HEK293 (cell line): ENCODE results near the gene MTG1.

Experiments
- PRDM1 ChIP-seq: fragments of 450-650 bp; formaldehyde crosslinking; IDR thresholded peaks from 2 replicates; pipeline ENCODE4; 2016; ENCODE audit warnings: missing biosample characterization, missing genetic modification characterization
- ZBTB7A ChIP-seq: fragments of 450-650 bp; formaldehyde crosslinking; IDR thresholded peaks from 2 replicates; pipeline ENCODE4 v1.5.1; 2016; ENCODE audit warnings: low read depth, missing biosample characterization, missing genetic modification characterization
- ZNF335 ChIP-seq: fragments of 450-650 bp; formaldehyde crosslinking; conservative IDR thresholded peaks from 2 replicates; pipeline ENCODE4 v1.5.1; 2016; ENCODE audit warnings: missing biosample characterization, missing genetic modification characterization
- ZNF354C ChIP-seq: fragments of 450-650 bp; formaldehyde crosslinking; IDR thresholded peaks from 2 replicates; pipeline ENCODE4 v1.5.1; 2016; ENCODE audit warnings: missing biosample characterization, missing genetic modification characterization, low read depth, borderline replicate concordance
- ZNF544 ChIP-seq: fragments of 450-650 bp; formaldehyde crosslinking; IDR thresholded peaks from 2 replicates; pipeline ENCODE4 v1.5.0; 2017; ENCODE audit warnings: missing biosample characterization, missing genetic modification characterization
- TF ChIP-seq, protein P1 (sequence below): fragments of 450-650 bp; formaldehyde crosslinking; IDR thresholded peaks from 2 replicates; pipeline ENCODE4 v1.5.1; 2016; ENCODE audit warnings: missing biosample characterization, missing genetic modification characterization
- TF ChIP-seq, protein P2 (sequence below): fragments of 450-650 bp; formaldehyde crosslinking; conservative IDR thresholded peaks from 2 replicates; pipeline ENCODE4 v1.5.1; 2016; ENCODE audit warnings: low read depth, missing biosample characterization, missing genetic modification characterization

GRCh38 chr10:133441780-133442179 lies 47.8 kb downstream of the MTG1 start:
- TF ChIP-seq PRDM1 (tag by site-specific recombination) (no peak), ZNF544 (no peak), ZNF354C (no peak), ZBTB7A (no peak), ZNF335 (tag by site-specific recombination) (no peak)
- TF ChIP-seq, protein P1, sequence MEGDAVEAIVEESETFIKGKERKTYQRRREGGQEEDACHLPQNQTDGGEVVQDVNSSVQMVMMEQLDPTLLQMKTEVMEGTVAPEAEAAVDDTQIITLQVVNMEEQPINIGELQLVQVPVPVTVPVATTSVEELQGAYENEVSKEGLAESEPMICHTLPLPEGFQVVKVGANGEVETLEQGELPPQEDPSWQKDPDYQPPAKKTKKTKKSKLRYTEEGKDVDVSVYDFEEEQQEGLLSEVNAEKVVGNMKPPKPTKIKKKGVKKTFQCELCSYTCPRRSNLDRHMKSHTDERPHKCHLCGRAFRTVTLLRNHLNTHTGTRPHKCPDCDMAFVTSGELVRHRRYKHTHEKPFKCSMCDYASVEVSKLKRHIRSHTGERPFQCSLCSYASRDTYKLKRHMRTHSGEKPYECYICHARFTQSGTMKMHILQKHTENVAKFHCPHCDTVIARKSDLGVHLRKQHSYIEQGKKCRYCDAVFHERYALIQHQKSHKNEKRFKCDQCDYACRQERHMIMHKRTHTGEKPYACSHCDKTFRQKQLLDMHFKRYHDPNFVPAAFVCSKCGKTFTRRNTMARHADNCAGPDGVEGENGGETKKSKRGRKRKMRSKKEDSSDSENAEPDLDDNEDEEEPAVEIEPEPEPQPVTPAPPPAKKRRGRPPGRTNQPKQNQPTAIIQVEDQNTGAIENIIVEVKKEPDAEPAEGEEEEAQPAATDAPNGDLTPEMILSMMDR (tag by site-specific recombination): no peak
- TF ChIP-seq, protein P2, sequence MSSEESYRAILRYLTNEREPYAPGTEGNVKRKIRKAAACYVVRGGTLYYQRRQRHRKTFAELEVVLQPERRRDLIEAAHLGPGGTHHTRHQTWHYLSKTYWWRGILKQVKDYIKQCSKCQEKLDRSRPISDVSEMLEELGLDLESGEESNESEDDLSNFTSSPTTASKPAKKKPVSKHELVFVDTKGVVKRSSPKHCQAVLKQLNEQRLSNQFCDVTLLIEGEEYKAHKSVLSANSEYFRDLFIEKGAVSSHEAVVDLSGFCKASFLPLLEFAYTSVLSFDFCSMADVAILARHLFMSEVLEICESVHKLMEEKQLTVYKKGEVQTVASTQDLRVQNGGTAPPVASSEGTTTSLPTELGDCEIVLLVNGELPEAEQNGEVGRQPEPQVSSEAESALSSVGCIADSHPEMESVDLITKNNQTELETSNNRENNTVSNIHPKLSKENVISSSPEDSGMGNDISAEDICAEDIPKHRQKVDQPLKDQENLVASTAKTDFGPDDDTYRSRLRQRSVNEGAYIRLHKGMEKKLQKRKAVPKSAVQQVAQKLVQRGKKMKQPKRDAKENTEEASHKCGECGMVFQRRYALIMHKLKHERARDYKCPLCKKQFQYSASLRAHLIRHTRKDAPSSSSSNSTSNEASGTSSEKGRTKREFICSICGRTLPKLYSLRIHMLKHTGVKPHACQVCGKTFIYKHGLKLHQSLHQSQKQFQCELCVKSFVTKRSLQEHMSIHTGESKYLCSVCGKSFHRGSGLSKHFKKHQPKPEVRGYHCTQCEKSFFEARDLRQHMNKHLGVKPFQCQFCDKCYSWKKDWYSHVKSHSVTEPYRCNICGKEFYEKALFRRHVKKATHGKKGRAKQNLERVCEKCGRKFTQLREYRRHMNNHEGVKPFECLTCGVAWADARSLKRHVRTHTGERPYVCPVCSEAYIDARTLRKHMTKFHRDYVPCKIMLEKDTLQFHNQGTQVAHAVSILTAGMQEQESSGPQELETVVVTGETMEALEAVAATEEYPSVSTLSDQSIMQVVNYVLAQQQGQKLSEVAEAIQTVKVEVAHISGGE (tag by site-specific recombination): no peak
